Loucy (cell line): ENCODE measurements around the gene IL1R2.

ENCODE experiments used
- H2AFZ ChIP-seq: fragments of 200-600 bp; sonication (generic); 2 replicates; pipeline ENCODE4 v1.6.0; 2016; ENCODE audit warnings: antibody characterized with exemption, mild to moderate bottlenecking, low read length, moderate library complexity
- H3F3A ChIP-seq: fragments of 200-600 bp; 2 replicates; pipeline ENCODE4 v1.6.0; 2016; ENCODE audit warnings: antibody characterized with exemption, low read depth, mild to moderate bottlenecking
- H3K27me3 ChIP-seq: fragments of 200-600 bp; sonication (generic); 2 replicates; pipeline ENCODE4 v1.6.1; 2014; ENCODE audit warnings: low read length, mild to moderate bottlenecking; ENCODE audit not compliant: insufficient read depth, poor library complexity, severe bottlenecking
- H3K36me3 ChIP-seq: fragments of 200-600 bp; sonication (generic); 2 replicates; pipeline ENCODE4 v1.6.1; 2016; ENCODE audit warnings: low read length; ENCODE audit not compliant: insufficient read depth
- H3K4me1 ChIP-seq: fragments of 200-600 bp; sonication (generic); 2 replicates; pipeline ENCODE4 v1.5.1; 2014; ENCODE audit warnings: low read length, mild to moderate bottlenecking; ENCODE audit not compliant: insufficient read depth, poor library complexity, severe bottlenecking
- H3K4me2 ChIP-seq: fragments of 200-600 bp; sonication (generic); 2 replicates; pipeline ENCODE4 v1.6.0; 2014; ENCODE audit warnings: antibody characterized with exemption, low read length, low read depth, mild to moderate bottlenecking; ENCODE audit not compliant: poor library complexity, severe bottlenecking
- H3K4me3 ChIP-seq: fragments of 200-600 bp; sonication (generic); 2 replicates; pipeline ENCODE4 v1.5.1; 2014; ENCODE audit warnings: low read length, mild to moderate bottlenecking, mixed read lengths; ENCODE audit not compliant: poor library complexity, severe bottlenecking
- H3K79me2 ChIP-seq: fragments of 200-600 bp; sonication (generic); 2 replicates; pipeline ENCODE4 v1.6.1; 2014; ENCODE audit warnings: low read length; ENCODE audit not compliant: insufficient read depth
- H3K9ac ChIP-seq: fragments of 200-600 bp; sonication (generic); 2 replicates; pipeline ENCODE4 v1.6.0; 2014; ENCODE audit warnings: mild to moderate bottlenecking, low read depth, low read length, moderate library complexity; ENCODE audit not compliant: poor library complexity, severe bottlenecking
- H3K9me2 ChIP-seq: fragments of 200-600 bp; sonication (generic); replicated peaks from 2 replicates; pipeline ENCODE4 v1.6.1; 2016; ENCODE audit warnings: low read depth, low read length, mixed read lengths
- H3K9me3 ChIP-seq: fragments of 200-600 bp; sonication (generic); 2 replicates; pipeline ENCODE4 v1.6.1; 2014; ENCODE audit warnings: mild to moderate bottlenecking, antibody characterized with exemption, low read length, low read depth; ENCODE audit not compliant: insufficient read depth
- H4K20me1 ChIP-seq: fragments of 200-600 bp; sonication (generic); 2 replicates; pipeline ENCODE4 v1.6.0; 2014; ENCODE audit warnings: antibody characterized with exemption, low read length, mild to moderate bottlenecking; ENCODE audit not compliant: insufficient read depth, poor library complexity, severe bottlenecking
- CTCF ChIP-seq: fragments of 200-600 bp; sonication (generic); conservative IDR thresholded peaks from 2 replicates; pipeline ENCODE4 v1.5.1; 2014; ENCODE audit warnings: mild to moderate bottlenecking, antibody characterized with exemption, low read length
- EZH2phosphoT487 ChIP-seq: fragments of 200-600 bp; IDR thresholded peaks from 2 replicates; pipeline ENCODE4 v1.6.1; 2018; ENCODE audit warnings: antibody characterized with exemption, mild to moderate bottlenecking, moderate library complexity, borderline replicate concordance

Gene IL1R2

GRCh38 chr2:102043560-102043959, 51.8 kb downstream of the IL1R2 start:
- Histone ChIP-seq H4K20me1 (no peaks in the 10 kb centered on the region), H3K9me2 (no peaks in the 10 kb centered on the region), H3K4me1 (no peaks in the 10 kb centered on the region), H3K4me3 (no peak overlapping the region), H3K9me3 (no peaks in the 10 kb centered on the region), H3K36me3 (no peaks in the 10 kb centered on the region), H3K27me3 (no peaks in the 10 kb centered on the region), H3F3A (no peaks in the 10 kb centered on the region), H3K9ac (no peak overlapping the region), H3K4me2 (no peak overlapping the region), H2AFZ (no peak overlapping the region), H3K79me2 (no peaks in the 10 kb centered on the region)
- TF ChIP-seq CTCF (no peak), EZH2phosphoT487 (no peak)

GRCh38 chr2:102044235-102044896, 52.6 kb downstream of the IL1R2 start:
- no peaks in the 10 kb centered on the region for H3K9me2 ChIP-seq
- no peaks in the 10 kb centered on the region for H3F3A ChIP-seq
- no peaks in the 10 kb centered on the region for H3K9me3 ChIP-seq
- no peak overlapping the region for H3K4me2 ChIP-seq
- TF ChIP-seq CTCF (no peak), EZH2phosphoT487 (no peak)
- no peak overlapping the region for H3K9ac ChIP-seq
- no peak overlapping the region for H3K4me3 ChIP-seq
- H3K79me2 ChIP-seq: no peaks in the 10 kb centered on the region
- H3K4me1 ChIP-seq: no peaks in the 10 kb centered on the region
- no peak overlapping the region for H2AFZ ChIP-seq
- no peaks in the 10 kb centered on the region for H3K36me3 ChIP-seq
- H4K20me1 ChIP-seq: no peaks in the 10 kb centered on the region
- no peaks in the 10 kb centered on the region for H3K27me3 ChIP-seq

- H3K27me3 ChIP-seq: no peaks in the 10 kb centered on the region
- no peak overlapping the region for H3K4me3 ChIP-seq
- no peak overlapping the region for H2AFZ ChIP-seq
- TF ChIP-seq EZH2phosphoT487 (no peak), CTCF (no peak)
- H3K9me3 ChIP-seq: no peaks in the 10 kb centered on the region
- no peaks in the 10 kb centered on the region for H3K4me1 ChIP-seq
- H3K79me2 ChIP-seq: no peaks in the 10 kb centered on the region
- H3K36me3 ChIP-seq: no peaks in the 10 kb centered on the region
- H3K9me2 ChIP-seq: no peaks in the 10 kb centered on the region
- no peak overlapping the region for H3K9ac ChIP-seq
- no peaks in the 10 kb centered on the region for H3F3A ChIP-seq
- no peaks in the 10 kb centered on the region for H4K20me1 ChIP-seq
- no peak overlapping the region for H3K4me2 ChIP-seq
Observed at GRCh38 chr2:102044967-102045489, 53.3 kb downstream of the IL1R2 start.
